OCI-LY3 (cell line): ENCODE measurements around the gene OSBPL6.
"Not testable (repeated sequence)": the region's sequence is repeated elsewhere in the genome, so short reads cannot be mapped to it uniquely, and the experiment has no call there.

Source experiments
- H2AFZ ChIP-seq: fragments of 200-600, 300-600 bp; shearing (Covaris generic); 2 replicates; pipeline ENCODE4 v1.6.0; 2014; ENCODE audit warnings: antibody characterized with exemption, low read depth, low read length
- H3K27ac ChIP-seq: fragments of 200-600, 300-600 bp; sonication (generic); 2 replicates; pipeline ENCODE4 v1.5.1; 2014; ENCODE audit warnings: mild to moderate bottlenecking, low read length, moderate library complexity, mixed read lengths
- H3K27me3 ChIP-seq: fragments of 200-600, 300-600 bp; sonication (generic); 2 replicates; pipeline ENCODE4 v1.6.1; 2014; ENCODE audit warnings: low read depth, low read length, mixed read lengths
- H3K36me3 ChIP-seq: fragments of 200-600, 300-600 bp; sonication (generic); replicated peaks from 2 replicates; pipeline ENCODE3; 2014; ENCODE audit warnings: low read depth, low read length, mixed read lengths
- H3K4me1 ChIP-seq: fragments of 300-600, 200-600 bp; sonication (generic); 2 replicates; pipeline ENCODE4 v1.6.1; 2014; ENCODE audit warnings: low read length, mixed read lengths
- H3K4me2 ChIP-seq: fragments of 200-600, 300-600 bp; sonication (generic); 2 replicates; pipeline ENCODE4 v1.6.1; 2014; ENCODE audit warnings: low read length, mixed read lengths
- H3K4me3 ChIP-seq: fragments of 300-600, 200-600 bp; sonication (generic); 2 replicates; pipeline ENCODE4 v1.5.1; 2014; ENCODE audit warnings: antibody characterized with exemption, mild to moderate bottlenecking, low read length, moderate library complexity
- H3K79me2 ChIP-seq: fragments of 300-600, 200-600 bp; shearing (Covaris generic); 2 replicates; pipeline ENCODE4 v1.6.1; 2014; ENCODE audit warnings: mild to moderate bottlenecking, low read length, mixed read lengths
- H3K9ac ChIP-seq: fragments of 300-600, 200-600 bp; shearing (Covaris generic); 2 replicates; pipeline ENCODE4 v1.6.0; 2014; ENCODE audit warnings: mild to moderate bottlenecking, low read length, moderate library complexity
- H3K9me3 ChIP-seq: fragments of 200-600, 300-600 bp; shearing (Covaris generic); 2 replicates; pipeline ENCODE4 v1.6.1; 2014; ENCODE audit warnings: low read length, mixed read lengths; ENCODE audit not compliant: insufficient read depth
- H4K20me1 ChIP-seq: fragments of 200-600, 300-600 bp; sonication (generic); 2 replicates; pipeline ENCODE4 v1.6.1; 2016; ENCODE audit warnings: low read length, mixed read lengths; ENCODE audit not compliant: insufficient read depth
- CTCF ChIP-seq: fragments of 200-600, 300-600 bp; sonication (generic); IDR thresholded peaks from 2 replicates; pipeline ENCODE4 v1.5.1; 2014; ENCODE audit warnings: antibody characterized with exemption, low read length, low read depth
- EZH2phosphoT487 ChIP-seq: fragments of 200-600 bp; shearing (Covaris generic); IDR thresholded peaks from 2 replicates; pipeline ENCODE4 v1.6.1; 2018; ENCODE audit warnings: antibody characterized with exemption, mixed run types, low read depth

The OSBPL6 gene

GRCh38 chr2:178163395-178163794, 30.9 kb upstream of the OSBPL6 start:
- Histone ChIP-seq H4K20me1 (no peaks in the 10 kb centered on the region), H3K27ac (no peak overlapping the region), H3K4me2 (peak overlapping the region; percentile 32), H3K4me1 (peaks cover 21% of the 10 kb centered on the region), H3K4me3 (no peak overlapping the region), H3K79me2 (no peaks in the 10 kb centered on the region), H2AFZ (no peak overlapping the region), H3K36me3 (no peaks in the 10 kb centered on the region), H3K9ac (no peak overlapping the region), H3K9me3 (no peaks in the 10 kb centered on the region), H3K27me3 (no peaks in the 10 kb centered on the region)
- TF ChIP-seq CTCF = no peak

GRCh38 chr2:178163911-178164310, 30.4 kb upstream of the OSBPL6 start:
- no peaks in the 10 kb centered on the region for H3K79me2 ChIP-seq
- no peaks in the 10 kb centered on the region for H4K20me1 ChIP-seq
- no peak overlapping the region for H3K9ac ChIP-seq
- TF ChIP-seq CTCF (no peak), EZH2phosphoT487 (no peak)
- H3K4me2 ChIP-seq = peak overlapping the region; percentile 32
- H3K4me3 ChIP-seq = no peak overlapping the region
- H3K9me3 ChIP-seq = no peaks in the 10 kb centered on the region
- H3K27ac ChIP-seq = no peak overlapping the region
- peaks cover 21% of the 10 kb centered on the region for H3K4me1 ChIP-seq
- H3K36me3 ChIP-seq = no peaks in the 10 kb centered on the region
- no peak overlapping the region for H2AFZ ChIP-seq
- H3K27me3 ChIP-seq = no peaks in the 10 kb centered on the region

- Histone ChIP-seq H4K20me1 (no peaks in the 10 kb centered on the region), H3K27me3 (no peaks in the 10 kb centered on the region), H2AFZ (no peak overlapping the region), H3K4me2 (no peak overlapping the region), H3K4me1 (peaks cover 24% of the 10 kb centered on the region), H3K79me2 (no peaks in the 10 kb centered on the region), H3K27ac (no peak overlapping the region), H3K4me3 (no peak overlapping the region), H3K36me3 (no peaks in the 10 kb centered on the region), H3K9ac (no peak overlapping the region), H3K9me3 (no peaks in the 10 kb centered on the region)
- TF ChIP-seq CTCF (no peak), EZH2phosphoT487 (no peak)
These were observed 20.7 kb upstream of the OSBPL6 start for GRCh38 chr2:178173657-178174056.

GRCh38 chr2:178177066-178177679, 17.1 kb upstream of the OSBPL6 start:
- no peak overlapping the region for H3K4me2 ChIP-seq
- no peaks in the 10 kb centered on the region for H3K79me2 ChIP-seq
- no peaks in the 10 kb centered on the region for H4K20me1 ChIP-seq
- H3K4me1 ChIP-seq = peaks cover 24% of the 10 kb centered on the region
- H3K27ac ChIP-seq = no peak overlapping the region
- H2AFZ ChIP-seq = no peak overlapping the region
- no peak overlapping the region for H3K9ac ChIP-seq
- H3K4me3 ChIP-seq = no peak overlapping the region
- no peaks in the 10 kb centered on the region for H3K27me3 ChIP-seq
- no peaks in the 10 kb centered on the region for H3K36me3 ChIP-seq
- TF ChIP-seq CTCF (no peak), EZH2phosphoT487 (no peak)
- no peaks in the 10 kb centered on the region for H3K9me3 ChIP-seq

GRCh38 chr2:178180648-178181047, 13.7 kb upstream of the OSBPL6 start:
- not testable (repeated sequence) for H3K36me3 ChIP-seq, H2AFZ ChIP-seq, H4K20me1 ChIP-seq, H3K79me2 ChIP-seq, H3K4me3 ChIP-seq, H3K9ac ChIP-seq, H3K27me3 ChIP-seq, H3K27ac ChIP-seq, H3K9me3 ChIP-seq, H3K4me2 ChIP-seq
- peaks cover 19% of the 10 kb centered on the region for H3K4me1 ChIP-seq
